H1 (cell line): ENCODE results near the gene MYO7B.

Experiments used
- JUN ChIP-seq: IDR thresholded peaks from 2 replicates; pipeline ENCODE4 v1.6.1; 2011; ENCODE audit warnings: low read depth, mild to moderate bottlenecking, improper control_type of control experiment, low read length
- ZNF274 ChIP-seq: IDR thresholded peaks from 2 replicates; pipeline ENCODE4 v1.7.0; 2012; ENCODE audit warnings: low read length, borderline replicate concordance; ENCODE audit errors: extremely low read depth
- TF ChIP-seq, protein P1 (sequence below), 3 experiments: IDR thresholded peaks; 1 replicate in 2 of 3; 2 replicates in 1 of 3; pipeline versions ENCODE4 v1.5.1 to v1.6.1; 2011; ENCODE audit warnings: low read length in 3 of 3, mild to moderate bottlenecking in 3 of 3, inconsistent platforms in 2 of 3, low read depth in 1 of 3, moderate library complexity in 1 of 3; ENCODE audit not compliant: insufficient read depth in 1 of 3; ENCODE audit errors: control extremely low read depth in 1 of 3

DNA sequence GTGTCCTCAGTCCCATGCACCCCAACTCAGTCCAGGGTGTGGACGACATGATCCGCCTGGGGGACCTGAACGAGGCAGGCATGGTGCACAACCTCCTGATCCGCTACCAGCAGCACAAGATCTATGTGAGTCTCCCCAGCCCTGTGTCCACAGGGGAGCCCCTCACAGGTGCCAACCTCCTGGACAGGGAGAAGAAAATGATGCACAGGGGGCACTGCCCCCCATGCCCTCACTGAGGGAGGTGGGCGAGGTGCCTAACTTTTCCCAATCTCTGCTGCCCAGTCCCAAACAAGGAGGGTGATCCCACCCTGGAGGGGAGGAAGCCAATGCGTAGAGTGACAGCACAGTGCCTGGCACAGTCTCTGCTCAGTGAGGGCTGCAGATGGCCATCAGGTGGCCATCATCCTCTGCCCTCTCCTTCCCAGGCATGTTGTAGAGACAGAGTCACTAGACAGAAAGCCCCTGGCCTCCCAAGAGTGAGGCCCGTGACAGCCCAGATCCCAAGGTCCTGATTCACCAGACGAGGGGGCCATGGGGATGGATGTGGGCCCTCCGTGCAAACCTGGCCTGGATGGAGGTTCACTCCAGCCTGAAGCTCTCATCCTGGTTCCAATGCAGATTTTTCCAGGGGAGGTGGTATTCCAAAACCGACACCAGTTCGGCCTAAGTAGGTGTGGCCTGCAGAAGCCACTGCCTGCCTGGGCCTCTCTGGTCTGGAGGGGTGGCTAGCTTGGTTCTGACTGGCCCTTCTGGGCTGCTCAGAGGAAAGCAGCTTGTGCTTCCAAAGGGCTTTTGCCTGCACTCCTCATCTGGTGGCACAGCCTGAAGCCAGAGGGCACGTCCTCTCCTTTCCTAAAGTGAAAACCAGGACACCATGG lies 30.0 kb downstream of the MYO7B start:
- no peak for TF ChIP-seq JUN
- TF ChIP-seq ZNF274, result no peak
- TF ChIP-seq, protein P1, sequence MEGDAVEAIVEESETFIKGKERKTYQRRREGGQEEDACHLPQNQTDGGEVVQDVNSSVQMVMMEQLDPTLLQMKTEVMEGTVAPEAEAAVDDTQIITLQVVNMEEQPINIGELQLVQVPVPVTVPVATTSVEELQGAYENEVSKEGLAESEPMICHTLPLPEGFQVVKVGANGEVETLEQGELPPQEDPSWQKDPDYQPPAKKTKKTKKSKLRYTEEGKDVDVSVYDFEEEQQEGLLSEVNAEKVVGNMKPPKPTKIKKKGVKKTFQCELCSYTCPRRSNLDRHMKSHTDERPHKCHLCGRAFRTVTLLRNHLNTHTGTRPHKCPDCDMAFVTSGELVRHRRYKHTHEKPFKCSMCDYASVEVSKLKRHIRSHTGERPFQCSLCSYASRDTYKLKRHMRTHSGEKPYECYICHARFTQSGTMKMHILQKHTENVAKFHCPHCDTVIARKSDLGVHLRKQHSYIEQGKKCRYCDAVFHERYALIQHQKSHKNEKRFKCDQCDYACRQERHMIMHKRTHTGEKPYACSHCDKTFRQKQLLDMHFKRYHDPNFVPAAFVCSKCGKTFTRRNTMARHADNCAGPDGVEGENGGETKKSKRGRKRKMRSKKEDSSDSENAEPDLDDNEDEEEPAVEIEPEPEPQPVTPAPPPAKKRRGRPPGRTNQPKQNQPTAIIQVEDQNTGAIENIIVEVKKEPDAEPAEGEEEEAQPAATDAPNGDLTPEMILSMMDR (IDR thresholded peaks at IDR 0.05; ENCODE audit: control extremely low read depth in 1 of 3, insufficient read depth in 1 of 3, low read depth in 1 of 3, low read length in 3 of 3), result no peak
